DOHH2 (cell line): ENCODE results near the gene SCNN1B.

Source experiments
- CTCF ChIP-seq: fragments of 200-600 bp; sonication (generic); IDR thresholded peaks from one replicate; pipeline ENCODE4 v1.5.1; 2014; ENCODE audit warnings: antibody characterized with exemption, mild to moderate bottlenecking, low read depth, low read length; ENCODE audit not compliant: poor library complexity, severe bottlenecking
- EZH2phosphoT487 ChIP-seq: fragments of 200-600 bp; sonication (generic); IDR thresholded peaks from 2 replicates; pipeline ENCODE4 v1.6.1; 2017; ENCODE audit warnings: borderline replicate concordance, mild to moderate bottlenecking, antibody characterized with exemption, low read length, moderate library complexity, mixed read lengths

- no peak for TF ChIP-seq CTCF
- TF ChIP-seq EZH2phosphoT487: no peak
Measured at GRCh38 chr16:23293016-23293415, 9.1 kb upstream of the SCNN1B start.
